HG03039 (cell line): ENCODE results near the gene EHBP1L1.
"Not testable (repeated sequence)": the region's sequence is repeated elsewhere in the genome, so short reads cannot be mapped to it uniquely, and the experiment has no call there.

ENCODE experiments used
- ATAC-seq: cut with Tn5 transposase; IDR thresholded peaks from one replicate; pipeline ENCODE4 v1.9.1; 2021; ENCODE audit warnings: mild to moderate bottlenecking, moderate library complexity; ENCODE audit not compliant: unreplicated experiment

The EHBP1L1 gene

DNA sequence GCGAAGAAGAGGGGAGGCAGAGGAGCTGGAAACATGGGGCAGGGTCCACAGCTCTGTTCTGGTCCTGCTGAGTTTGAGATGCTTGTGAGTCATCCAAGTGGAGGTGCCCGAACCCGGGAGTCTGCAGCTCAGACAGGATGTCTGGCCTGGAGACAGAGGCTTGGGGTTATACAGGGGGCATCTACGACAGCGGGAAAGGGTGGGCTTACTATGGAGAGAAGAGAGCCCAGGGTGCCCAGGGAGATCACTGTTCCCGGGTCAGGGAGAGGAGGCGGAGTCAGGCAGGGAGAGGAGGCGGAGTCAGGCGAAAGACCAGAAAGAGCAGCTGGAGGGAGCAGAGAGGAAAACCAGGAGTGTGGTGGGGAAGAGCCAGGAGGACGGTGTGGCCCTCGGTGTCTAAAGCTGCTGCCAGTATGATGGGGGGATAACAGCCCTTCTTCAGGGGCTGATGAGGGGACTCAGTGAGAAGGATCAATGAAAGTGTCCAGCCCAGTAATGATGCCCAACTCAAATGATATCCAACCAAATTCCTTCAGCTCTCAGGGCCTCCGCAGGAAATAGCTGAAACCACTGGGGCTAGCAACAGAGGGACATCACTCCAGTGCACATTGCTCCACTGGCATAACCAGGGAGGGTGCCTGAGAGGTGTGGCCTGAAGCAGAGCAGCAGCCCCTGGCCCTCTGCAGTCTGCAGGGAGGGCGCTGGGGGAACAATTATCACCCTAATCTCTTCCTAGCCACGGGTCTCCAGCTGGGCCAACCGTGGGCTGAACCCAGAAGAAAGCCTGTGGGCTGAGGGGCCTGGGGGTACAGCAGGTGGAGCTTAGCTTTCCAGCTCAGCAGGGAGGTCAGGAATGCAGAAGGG lies 15.1 kb upstream of the EHBP1L1 start:
- ATAC-seq, result no peak

- ATAC-seq, result no peak
Measured at GRCh38 chr11:65562020-65562419, 13.8 kb upstream of the EHBP1L1 start.

- ATAC-seq, result no peak
Measured at GRCh38 chr11:65562788-65563187, 13.1 kb upstream of the EHBP1L1 start.

DNA sequence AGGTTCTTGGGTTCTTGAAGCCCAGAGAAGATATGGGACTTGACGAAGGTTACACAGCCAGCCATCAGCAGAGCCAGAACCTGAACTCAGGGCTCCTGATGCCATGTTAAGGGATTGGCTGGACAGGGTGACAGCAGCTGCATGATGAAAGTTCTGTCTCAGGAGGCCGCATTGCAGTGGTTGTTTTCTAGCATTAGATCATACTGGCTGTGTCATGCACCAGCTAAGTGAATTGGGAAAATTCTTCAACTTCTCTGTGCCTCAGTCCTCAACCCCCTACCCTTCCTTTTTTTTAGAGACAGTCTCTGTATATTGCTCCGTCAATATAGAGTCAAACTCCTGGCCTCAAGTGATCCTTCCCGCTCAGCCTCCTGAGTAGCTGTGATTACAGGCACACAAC lies 12.3 kb upstream of the EHBP1L1 start:
- no peak for ATAC-seq

GRCh38 chr11:65564879-65565559 lies 10.8 kb upstream of the EHBP1L1 start:
- ATAC-seq, result not testable (repeated sequence)

- ATAC-seq, result no peak
Measured at GRCh38 chr11:65565624-65566453, 10.0 kb upstream of the EHBP1L1 start.

- peak; percentile 0 for ATAC-seq
Measured at GRCh38 chr11:65569164-65569972, 6.5 kb upstream of the EHBP1L1 start.

- ATAC-seq, result peak; percentile 56
Measured at GRCh38 chr11:65569973-65570918, 5.6 kb upstream of the EHBP1L1 start, which contains the start of gene ZNRD2. ZNRD2 (plus strand) TSS chr11:65570477; CDS start chr11:65570492, 15 bp downstream.

GRCh38 chr11:65571420-65571819 lies 4.4 kb upstream of the EHBP1L1 start:
- ATAC-seq, result no peak

DNA sequence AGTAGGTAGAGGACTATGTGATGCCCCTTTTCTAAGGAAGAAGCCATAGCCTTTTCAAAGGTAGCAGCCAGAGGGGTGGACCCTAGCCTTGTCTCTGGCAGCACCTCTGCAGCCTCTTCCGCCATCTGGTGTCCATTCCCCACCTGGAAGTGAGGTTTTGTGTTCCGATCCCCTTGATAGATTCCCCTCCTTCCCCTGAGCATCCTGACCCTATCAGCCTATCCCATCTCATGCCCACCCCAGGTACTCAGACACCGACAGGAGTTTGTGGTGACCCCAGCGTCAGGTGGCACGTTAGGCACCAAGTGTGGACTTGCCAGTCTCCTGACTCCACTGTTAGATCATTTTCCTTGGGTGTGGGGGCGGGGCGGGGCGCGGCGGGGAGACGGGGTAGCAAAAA lies 3.9 kb upstream of the EHBP1L1 start:
- ATAC-seq, result no peak

DNA sequence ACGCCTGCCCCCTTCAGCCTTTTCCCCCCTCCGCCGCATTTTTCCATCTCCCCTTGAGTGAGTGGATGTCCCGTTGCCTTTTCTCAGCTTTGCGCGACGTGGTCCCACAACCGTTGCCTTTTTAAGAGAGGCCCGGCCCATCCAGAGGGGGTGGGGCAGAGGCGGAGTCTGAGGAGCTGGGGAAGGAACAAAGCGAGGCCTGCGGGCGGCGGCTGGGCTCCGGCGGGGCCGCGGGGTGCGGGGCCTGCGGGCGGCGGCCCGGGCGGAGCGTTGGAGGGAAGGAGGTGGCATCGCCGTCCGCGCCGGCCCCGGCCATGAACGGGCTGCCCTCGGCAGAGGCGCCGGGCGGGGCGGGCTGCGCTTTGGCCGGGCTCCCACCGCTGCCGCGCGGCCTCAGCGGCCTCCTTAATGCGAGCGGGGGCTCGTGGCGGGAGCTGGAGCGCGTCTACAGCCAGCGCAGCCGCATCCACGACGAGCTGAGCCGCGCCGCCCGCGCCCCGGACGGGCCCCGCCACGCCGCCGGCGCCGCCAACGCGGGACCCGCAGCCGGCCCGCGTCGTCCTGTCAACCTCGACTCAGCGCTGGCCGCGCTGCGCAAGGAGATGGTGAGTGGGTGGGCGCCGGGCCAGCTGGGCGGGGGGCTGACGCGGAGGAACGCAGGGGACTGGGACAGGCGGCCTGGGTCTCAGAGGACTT lies 3.3 kb upstream of the EHBP1L1 start, which contains the start of gene FAM89B:
FAM89B (plus strand) TSS at position 183 of the 696 bp plus-strand sequence; CDS start at position 315, 132 bp downstream.
- no peak for ATAC-seq

GRCh38 chr11:65573391-65574079 lies 2.3 kb upstream of the EHBP1L1 start:
- no peak for ATAC-seq

GRCh38 chr11:65574109-65574810 lies 1.6 kb upstream of the EHBP1L1 start:
- peak; percentile 24 for ATAC-seq

DNA sequence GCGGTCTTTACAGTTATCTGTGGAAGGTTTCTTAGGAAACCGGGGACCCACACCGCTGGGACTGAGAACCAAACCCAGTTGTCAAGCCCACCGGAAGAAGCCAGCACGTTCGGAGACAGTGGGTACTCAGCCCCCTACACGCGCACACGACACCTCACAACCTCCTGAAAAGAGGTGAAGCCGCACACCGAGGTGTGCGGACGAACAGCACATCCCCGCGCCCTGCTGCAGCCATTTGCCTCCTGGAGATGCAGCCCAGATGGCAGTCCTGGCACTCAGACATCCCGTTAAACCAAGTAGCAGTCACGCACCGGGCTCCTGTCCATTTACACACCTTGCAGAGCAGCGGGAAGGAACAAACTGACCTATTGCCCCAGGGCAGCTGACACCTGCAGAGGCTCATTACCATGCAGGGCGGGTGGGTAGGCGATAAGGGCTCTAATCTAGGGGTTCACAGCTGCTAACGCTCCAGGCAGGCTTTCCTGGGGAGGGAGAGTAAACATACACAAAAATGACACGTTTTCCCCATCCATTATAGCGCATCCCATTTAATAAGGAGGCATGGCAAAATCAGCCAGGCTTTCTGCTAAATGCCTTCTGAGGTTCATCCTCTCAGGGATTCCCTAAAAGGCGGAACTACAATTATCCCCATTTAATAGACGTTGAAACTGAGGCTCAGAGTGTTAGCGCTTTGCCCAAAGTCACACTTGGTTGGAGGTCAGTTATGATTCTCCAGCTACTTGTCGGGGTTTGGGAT lies 864 bp upstream of the EHBP1L1 start:
- no peak for ATAC-seq

DNA sequence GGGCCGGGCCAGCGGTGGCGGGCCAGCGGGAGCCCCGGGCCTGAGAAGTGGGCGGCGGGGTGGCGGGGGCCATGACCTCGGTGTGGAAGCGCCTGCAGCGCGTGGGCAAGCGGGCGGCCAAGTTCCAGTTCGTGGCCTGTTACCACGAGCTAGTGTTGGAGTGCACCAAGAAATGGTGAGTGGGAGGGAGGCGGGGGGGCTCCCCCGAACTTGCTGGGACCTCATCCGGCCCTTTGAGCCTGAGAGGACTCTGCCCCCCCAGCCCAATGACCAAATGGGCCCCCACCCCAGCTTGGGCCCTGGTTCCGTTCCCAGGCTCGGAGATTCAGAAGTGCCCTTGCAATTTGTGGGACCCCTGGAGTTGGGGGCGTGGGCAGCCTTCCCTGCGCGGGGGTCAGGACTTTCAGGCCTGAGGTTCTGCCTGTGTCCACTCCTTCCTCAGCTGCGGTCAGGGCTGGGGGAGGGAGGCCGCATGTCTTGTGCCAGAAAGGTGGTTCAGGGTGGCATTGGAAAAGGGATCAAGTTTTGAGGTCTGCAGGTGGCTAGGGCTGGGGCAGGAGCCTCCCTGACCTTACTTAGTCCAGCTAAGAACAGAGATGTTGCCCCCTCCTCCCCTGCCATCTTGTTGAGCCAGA lies 496 bp downstream of the EHBP1L1 start:
- ATAC-seq, result no peak
